ENCODE data around the gene TEAD4.

TEAD4 gene

GRCh38 chr12:3022961-3023360 lies 63.8 kb downstream of the TEAD4 start:
- TF ChIP-seq CTCF (IDR thresholded peaks at IDR 0.05; ENCODE audit: unreplicated experiment in 3 of 3) = no peak
- Mint-ChIP-seq H3K27ac (peak overlapping the region in 1 of 3 experiments; percentile 9), H3K36me3 (ENCODE audit: low read depth) (peaks cover 38% of the 10 kb centered on the region), H3K27me3 (ENCODE audit: low read depth) (peaks cover 3% of the 10 kb centered on the region), H3K9me3 (no peaks in the 10 kb centered on the region), H3K4me3 (no peak overlapping the region), H3K4me1 (peaks cover 6% of the 10 kb centered on the region)

GRCh38 chr12:3028108-3028507 lies 68.9 kb downstream of the TEAD4 start:
- Mint-ChIP-seq H3K27me3 (ENCODE audit: low read depth) (peaks cover 3% of the 10 kb centered on the region), H3K4me1 (peaks cover 35% of the 10 kb centered on the region), H3K4me3 (no peak overlapping the region), H3K27ac (no peak overlapping the region), H3K36me3 (ENCODE audit: low read depth) (peaks cover 27% of the 10 kb centered on the region), H3K9me3 (no peaks in the 10 kb centered on the region)
- no peak for TF ChIP-seq CTCF (IDR thresholded peaks at IDR 0.05; ENCODE audit: unreplicated experiment in 3 of 3)

- peaks cover 3% of the 10 kb centered on the region for H3K27me3 Mint-ChIP-seq (ENCODE audit: low read depth)
- no peaks in the 10 kb centered on the region for H3K9me3 Mint-ChIP-seq
- H3K36me3 Mint-ChIP-seq (ENCODE audit: low read depth) = peaks cover 19% of the 10 kb centered on the region
- H3K4me3 Mint-ChIP-seq = peak overlapping the region in 1 of 3 experiments; percentile 51
- H3K4me1 Mint-ChIP-seq = peaks cover 50% of the 10 kb centered on the region
- TF ChIP-seq CTCF (IDR thresholded peaks at IDR 0.05; ENCODE audit: unreplicated experiment in 3 of 3) = no peak
- peak overlapping the region; percentile 40 to 83 (median 74) for H3K27ac Mint-ChIP-seq
Observed at GRCh38 chr12:3030821-3031429, 71.7 kb downstream of the TEAD4 start.

GRCh38 chr12:3032161-3032560 lies 73.0 kb downstream of the TEAD4 start:
- Mint-ChIP-seq H3K4me1 (peaks cover 60% of the 10 kb centered on the region), H3K4me3 (no peak overlapping the region), H3K9me3 (no peaks in the 10 kb centered on the region), H3K27ac (peak overlapping the region; percentile 83 to 94 (median 86)), H3K36me3 (ENCODE audit: low read depth) (peaks cover 7% of the 10 kb centered on the region), H3K27me3 (ENCODE audit: low read depth) (peaks cover 3% of the 10 kb centered on the region)
- no peak for TF ChIP-seq CTCF (IDR thresholded peaks at IDR 0.05; ENCODE audit: unreplicated experiment in 3 of 3)

- Mint-ChIP-seq H3K36me3 (ENCODE audit: low read depth) (peaks cover 5% of the 10 kb centered on the region), H3K4me3 (peak overlapping the region; percentile 14 to 59 (median 21)), H3K9me3 (no peaks in the 10 kb centered on the region), H3K27me3 (ENCODE audit: low read depth) (peaks cover 3% of the 10 kb centered on the region), H3K4me1 (peaks cover 60% of the 10 kb centered on the region), H3K27ac (peak overlapping the region; percentile 81 to 94 (median 86))
- no peak for TF ChIP-seq CTCF (IDR thresholded peaks at IDR 0.05; ENCODE audit: unreplicated experiment in 3 of 3)
Observed at GRCh38 chr12:3032770-3033538, 73.8 kb downstream of the TEAD4 start.
